Raji (cell line): ENCODE measurements around the gene WDR43.

Experiments used
- POLR2A ChIP-seq: IDR thresholded peaks from 2 replicates; pipeline ENCODE4 v1.6.1; 2011; ENCODE audit warnings: low read depth, low read length, control low read depth; ENCODE audit not compliant: insufficient read depth

The WDR43 gene

GRCh38 chr2:28995765-28996750, 101.6 kb downstream of the WDR43 start:
- TF ChIP-seq POLR2A: no peak

GRCh38 chr2:28997237-28997846, 102.9 kb downstream of the WDR43 start:
- no peak for TF ChIP-seq POLR2A
